PC-3 (cell line): ENCODE results near the gene GNRHR.

ENCODE experiments used
- EZH2 ChIP-seq: fragments of 300-600 bp; sonication (generic); IDR thresholded peaks from one replicate; pipeline ENCODE4 v1.6.1; 2017; ENCODE audit warnings: antibody characterized with exemption, mild to moderate bottlenecking, low read length; ENCODE audit not compliant: unreplicated experiment
- EZH2phosphoT487 ChIP-seq: fragments of 300-600 bp; sonication (generic); IDR thresholded peaks from 2 replicates; pipeline ENCODE4 v1.6.1; 2018; ENCODE audit warnings: mild to moderate bottlenecking, antibody characterized with exemption, low read length, borderline replicate concordance
- TF ChIP-seq, protein P1 (sequence below): fragments of 300-600 bp; sonication (generic); conservative IDR thresholded peaks from 2 replicates; pipeline ENCODE4 v1.5.1; 2017; ENCODE audit warnings: antibody characterized with exemption, low read depth, mild to moderate bottlenecking, low read length

DNA sequence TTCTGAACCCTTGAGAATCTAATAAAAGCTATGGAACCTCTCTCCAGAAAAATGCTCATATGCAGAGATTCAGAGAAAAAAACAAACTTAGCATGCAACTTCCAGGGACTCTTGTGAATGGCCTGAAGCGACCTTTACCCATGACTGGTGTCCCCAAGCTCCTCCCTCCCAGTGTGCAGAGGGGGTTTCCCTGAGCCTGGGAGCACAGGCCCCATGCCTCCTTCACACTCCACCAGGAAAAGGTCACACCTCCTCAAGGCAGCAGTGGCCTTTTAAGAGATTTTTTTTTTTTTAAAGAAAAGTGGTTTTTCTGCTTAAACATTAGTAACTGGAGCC is 40.0 kb downstream of the GNRHR start:
- TF ChIP-seq EZH2 = no peak
- TF ChIP-seq, protein P1, sequence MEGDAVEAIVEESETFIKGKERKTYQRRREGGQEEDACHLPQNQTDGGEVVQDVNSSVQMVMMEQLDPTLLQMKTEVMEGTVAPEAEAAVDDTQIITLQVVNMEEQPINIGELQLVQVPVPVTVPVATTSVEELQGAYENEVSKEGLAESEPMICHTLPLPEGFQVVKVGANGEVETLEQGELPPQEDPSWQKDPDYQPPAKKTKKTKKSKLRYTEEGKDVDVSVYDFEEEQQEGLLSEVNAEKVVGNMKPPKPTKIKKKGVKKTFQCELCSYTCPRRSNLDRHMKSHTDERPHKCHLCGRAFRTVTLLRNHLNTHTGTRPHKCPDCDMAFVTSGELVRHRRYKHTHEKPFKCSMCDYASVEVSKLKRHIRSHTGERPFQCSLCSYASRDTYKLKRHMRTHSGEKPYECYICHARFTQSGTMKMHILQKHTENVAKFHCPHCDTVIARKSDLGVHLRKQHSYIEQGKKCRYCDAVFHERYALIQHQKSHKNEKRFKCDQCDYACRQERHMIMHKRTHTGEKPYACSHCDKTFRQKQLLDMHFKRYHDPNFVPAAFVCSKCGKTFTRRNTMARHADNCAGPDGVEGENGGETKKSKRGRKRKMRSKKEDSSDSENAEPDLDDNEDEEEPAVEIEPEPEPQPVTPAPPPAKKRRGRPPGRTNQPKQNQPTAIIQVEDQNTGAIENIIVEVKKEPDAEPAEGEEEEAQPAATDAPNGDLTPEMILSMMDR = no peak
- no peak for TF ChIP-seq EZH2phosphoT487
